ENCODE measurements around the gene NAGPA. TPM values are rescaled to one million over a fixed set of nuclear protein-coding genes. Genes with fewer than 3 reads are reported as not detected.

The NAGPA gene
- total RNA-seq, 2 donors from 2014 or later = 8.1 to 12.7 TPM

DNA sequence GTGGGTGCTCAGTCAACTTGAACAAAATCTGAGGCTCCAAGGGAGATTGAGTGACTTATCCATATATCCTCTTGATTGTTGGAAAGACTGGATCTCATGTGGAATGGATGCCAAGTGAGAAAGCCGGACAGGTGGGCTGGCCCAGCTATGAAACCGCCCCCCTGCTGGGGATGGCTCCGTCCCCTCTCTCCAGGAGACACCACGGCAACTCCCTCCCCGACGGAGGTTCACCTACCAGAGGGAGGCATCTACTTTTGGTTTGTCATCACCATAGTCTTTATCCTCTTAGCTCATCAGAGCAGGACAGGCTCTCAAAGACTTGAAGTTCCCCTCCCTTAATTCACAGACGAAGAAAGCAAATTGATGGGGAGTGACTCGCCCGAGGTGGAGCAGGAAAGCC, 36.1 kb upstream of the NAGPA start:
- H3K36me3 ChIP-seq = peaks cover 5% of the 10 kb centered on the region
- H3K4me3 ChIP-seq = no peak overlapping the region
- H3K27ac ChIP-seq = no peak overlapping the region
- no peaks in the 10 kb centered on the region for H3K27me3 ChIP-seq
- no peak for DNase-seq (ENCODE audit: low spot score)
- no peaks in the 10 kb centered on the region for H3K9me3 ChIP-seq
- TF ChIP-seq, protein P1, sequence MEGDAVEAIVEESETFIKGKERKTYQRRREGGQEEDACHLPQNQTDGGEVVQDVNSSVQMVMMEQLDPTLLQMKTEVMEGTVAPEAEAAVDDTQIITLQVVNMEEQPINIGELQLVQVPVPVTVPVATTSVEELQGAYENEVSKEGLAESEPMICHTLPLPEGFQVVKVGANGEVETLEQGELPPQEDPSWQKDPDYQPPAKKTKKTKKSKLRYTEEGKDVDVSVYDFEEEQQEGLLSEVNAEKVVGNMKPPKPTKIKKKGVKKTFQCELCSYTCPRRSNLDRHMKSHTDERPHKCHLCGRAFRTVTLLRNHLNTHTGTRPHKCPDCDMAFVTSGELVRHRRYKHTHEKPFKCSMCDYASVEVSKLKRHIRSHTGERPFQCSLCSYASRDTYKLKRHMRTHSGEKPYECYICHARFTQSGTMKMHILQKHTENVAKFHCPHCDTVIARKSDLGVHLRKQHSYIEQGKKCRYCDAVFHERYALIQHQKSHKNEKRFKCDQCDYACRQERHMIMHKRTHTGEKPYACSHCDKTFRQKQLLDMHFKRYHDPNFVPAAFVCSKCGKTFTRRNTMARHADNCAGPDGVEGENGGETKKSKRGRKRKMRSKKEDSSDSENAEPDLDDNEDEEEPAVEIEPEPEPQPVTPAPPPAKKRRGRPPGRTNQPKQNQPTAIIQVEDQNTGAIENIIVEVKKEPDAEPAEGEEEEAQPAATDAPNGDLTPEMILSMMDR (IDR thresholded peaks at IDR 0.05) = no peak
- H3K4me1 ChIP-seq = peaks cover 0 to 21% of the 10 kb centered on the region in 2 donors

- H3K27ac ChIP-seq = no peak overlapping the region
- TF ChIP-seq, protein P1 (IDR thresholded peaks at IDR 0.05) = no peak
- H3K36me3 ChIP-seq = no peaks in the 10 kb centered on the region
- DNase-seq (ENCODE audit: low spot score) = no peak
- H3K4me3 ChIP-seq = no peak overlapping the region
- peaks cover 0 to 21% of the 10 kb centered on the region in 2 donors for H3K4me1 ChIP-seq
- no peaks in the 10 kb centered on the region for H3K9me3 ChIP-seq
- no peaks in the 10 kb centered on the region for H3K27me3 ChIP-seq
Observed at GRCh38 chr16:5069048-5069447, 35.3 kb upstream of the NAGPA start.

DNA sequence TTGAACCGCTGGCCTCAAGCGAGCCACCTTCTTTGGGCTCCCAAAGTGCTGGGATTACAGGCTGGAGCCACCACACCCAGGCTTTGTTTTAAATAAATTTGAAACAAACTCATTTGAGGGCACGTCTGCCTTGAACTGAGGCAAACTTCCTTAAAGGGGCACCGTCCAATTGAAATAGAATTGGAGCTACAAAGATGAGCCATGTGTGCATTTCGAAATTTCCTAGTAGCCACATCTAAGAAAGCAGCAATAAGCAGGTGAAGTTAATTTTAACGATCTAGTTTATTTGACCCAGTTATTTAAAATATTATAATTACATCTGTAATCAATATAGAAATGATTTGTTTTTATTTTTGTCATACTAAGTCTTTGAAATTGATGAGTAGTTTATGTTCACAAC, 32.8 kb upstream of the NAGPA start:
- Histone ChIP-seq H3K27me3 (no peaks in the 10 kb centered on the region), H3K4me1 (peaks cover 0 to 13% of the 10 kb centered on the region in 2 donors)
- TF ChIP-seq, protein P1 (IDR thresholded peaks at IDR 0.05) = no peak

DNA sequence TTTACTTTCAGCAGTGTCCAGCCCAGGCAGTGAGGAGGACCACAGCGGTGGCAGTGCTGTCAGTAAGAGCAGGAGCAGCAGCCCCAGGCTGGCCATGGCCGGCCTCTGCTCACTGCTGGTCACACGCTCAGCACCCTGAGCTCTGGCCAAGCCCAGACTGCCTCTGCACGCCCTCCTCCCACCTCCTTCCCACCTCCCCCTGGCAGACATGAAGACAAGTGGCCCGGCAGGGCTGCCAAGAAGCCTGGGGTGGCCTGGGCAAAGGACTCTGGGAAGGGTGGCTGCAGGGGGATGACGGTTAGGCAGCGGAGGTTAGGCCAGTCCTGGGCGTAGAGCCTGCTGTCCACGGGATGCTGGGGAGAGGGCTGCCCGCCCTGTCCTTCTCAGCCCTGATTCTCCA, 32.1 kb upstream of the NAGPA start, which contains the start of gene C16orf89:
Gene C16orf89 (minus strand): TSS at position 144 of the 400 bp plus-strand sequence. CDS start 48 bp downstream, at position 96.
- TF ChIP-seq, protein P1 (IDR thresholded peaks at IDR 0.05) = no peak
- no peaks in the 10 kb centered on the region for H3K9me3 ChIP-seq
- H3K4me3 ChIP-seq = no peak within 1 kb of the TSS
- H3K27me3 ChIP-seq = no peaks in the 10 kb centered on the region
- H3K27ac ChIP-seq = no peak within 1 kb of the TSS
- no peak for DNase-seq (ENCODE audit: low spot score)
- no peaks in the 10 kb centered on the region for H3K36me3 ChIP-seq
- peaks cover 0 to 8% of the 10 kb centered on the region in 2 donors for H3K4me1 ChIP-seq

More for the DNA sequence above, 32.8 kb upstream of the NAGPA start:
- Histone ChIP-seq H3K4me3 (no peak overlapping the region), H3K36me3 (no peaks in the 10 kb centered on the region), H3K27ac (no peak overlapping the region), H3K9me3 (no peaks in the 10 kb centered on the region)
- DNase-seq (ENCODE audit: low spot score) = no peak

- H3K4me3 ChIP-seq = no peak overlapping the region
- peaks cover 0 to 8% of the 10 kb centered on the region in 2 donors for H3K4me1 ChIP-seq
- TF ChIP-seq, protein P1 (IDR thresholded peaks at IDR 0.05) = no peak
- no peaks in the 10 kb centered on the region for H3K9me3 ChIP-seq
- no peaks in the 10 kb centered on the region for H3K27me3 ChIP-seq
- H3K36me3 ChIP-seq = no peaks in the 10 kb centered on the region
- no peak for DNase-seq (ENCODE audit: low spot score)
- H3K27ac ChIP-seq = no peak overlapping the region
Observed at GRCh38 chr16:5065326-5065725, 31.6 kb upstream of the NAGPA start.

DNA sequence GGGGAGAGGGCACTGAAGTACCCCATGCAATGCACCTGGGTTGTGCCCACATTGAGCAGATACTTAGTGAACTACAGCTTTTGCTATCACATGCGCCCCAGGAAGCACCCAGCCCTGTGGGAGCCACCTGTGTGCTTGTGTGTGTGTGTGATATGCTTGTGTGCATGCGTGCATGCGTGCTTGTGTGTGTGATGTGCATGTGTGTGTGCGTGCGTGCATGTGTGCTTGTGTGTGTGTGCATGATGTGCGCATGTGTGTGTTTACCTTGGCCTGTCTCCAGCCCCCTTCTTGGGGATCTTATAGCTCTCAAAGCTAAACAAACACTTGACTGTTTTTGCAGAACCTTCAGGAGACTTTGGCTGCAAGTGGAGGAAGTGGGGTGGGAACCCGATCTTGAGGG, 31.2 kb upstream of the NAGPA start:
- TF ChIP-seq, protein P1 (IDR thresholded peaks at IDR 0.05) = no peak
- no peaks in the 10 kb centered on the region for H3K36me3 ChIP-seq
- DNase-seq (ENCODE audit: low spot score) = no peak
- H3K4me1 ChIP-seq = peaks cover 0 to 8% of the 10 kb centered on the region in 2 donors
- no peaks in the 10 kb centered on the region for H3K27me3 ChIP-seq
- no peak overlapping the region for H3K4me3 ChIP-seq
- H3K27ac ChIP-seq = no peak overlapping the region
- H3K9me3 ChIP-seq = no peaks in the 10 kb centered on the region

All from right atrium auricular region (tissue), 2 donors.